HG02759 (cell line): ENCODE data around the gene RAB19.
"Not testable (repeated sequence)": the region's sequence is repeated elsewhere in the genome, so short reads cannot be mapped to it uniquely, and the experiment has no call there.

Experiments used
- ATAC-seq: cut with Tn5 transposase; IDR thresholded peaks from one replicate; pipeline ENCODE4 v1.9.1; 2021; ENCODE audit warnings: mild to moderate bottlenecking, moderate library complexity; ENCODE audit not compliant: unreplicated experiment

The RAB19 gene

DNA sequence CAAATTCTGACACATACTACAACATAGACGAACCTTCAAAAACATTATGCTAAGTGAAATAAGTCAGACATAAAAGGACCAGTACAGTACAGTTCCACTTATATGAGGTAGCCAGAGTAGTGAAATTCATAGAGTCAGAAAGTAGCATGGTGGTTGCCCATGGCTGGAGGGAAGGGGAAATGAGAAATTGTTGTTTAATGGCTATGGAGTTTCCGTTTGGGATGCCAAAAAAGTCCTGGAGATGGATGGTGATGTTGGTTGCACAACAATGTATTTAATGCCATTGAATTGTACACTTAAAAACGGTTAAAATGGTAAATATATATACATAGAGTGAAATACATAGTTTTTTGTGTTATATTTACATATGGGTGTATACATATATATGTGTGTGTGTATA lies 3.5 kb upstream of the RAB19 start:
- no peak for ATAC-seq

- no peak for ATAC-seq
Observed at GRCh38 chr7:140402178-140402835, 1.6 kb upstream of the RAB19 start.

GRCh38 chr7:140404565-140405065 lies 757 bp downstream of the RAB19 start:
- no peak for ATAC-seq

DNA sequence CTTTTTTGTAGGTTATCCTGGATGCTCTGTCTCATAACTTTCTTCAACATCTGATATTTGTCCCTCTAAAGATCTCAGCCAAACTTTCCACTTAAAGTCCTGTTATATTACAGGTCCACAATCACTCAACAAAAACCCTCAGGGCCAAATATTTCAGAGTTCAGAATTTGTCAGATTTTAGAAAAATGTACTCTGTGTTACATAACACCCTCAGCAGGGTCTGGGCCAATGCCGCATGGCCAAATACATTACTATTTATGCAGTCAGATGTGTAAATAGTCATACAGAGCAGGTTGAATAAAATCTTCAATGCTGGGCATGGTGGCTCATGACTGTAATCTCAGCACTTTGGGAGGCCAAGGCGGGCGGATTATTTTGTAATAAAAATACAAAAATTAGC lies 11.5 kb downstream of the RAB19 start:
- ATAC-seq = no peak

DNA sequence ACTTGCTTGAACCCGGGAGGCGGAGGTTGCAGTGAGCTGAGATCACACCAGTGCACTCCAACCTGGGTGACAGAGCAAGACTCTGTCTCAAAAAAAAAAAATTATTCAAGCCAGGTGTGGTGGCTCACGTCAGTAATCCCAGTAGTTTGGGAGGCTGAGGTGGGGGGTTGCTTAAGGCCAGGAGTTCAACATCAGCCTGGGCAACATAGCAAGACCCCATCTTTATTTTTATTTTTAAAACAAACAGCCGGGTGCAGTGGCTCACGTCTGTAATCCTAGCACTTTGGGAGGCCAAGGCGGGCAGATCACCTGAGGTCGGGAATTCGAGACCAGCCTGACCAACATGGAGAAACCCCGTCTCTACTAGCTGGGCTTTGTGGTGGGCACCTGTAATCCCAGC lies 12.0 kb downstream of the RAB19 start:
- ATAC-seq = not testable (repeated sequence)

DNA sequence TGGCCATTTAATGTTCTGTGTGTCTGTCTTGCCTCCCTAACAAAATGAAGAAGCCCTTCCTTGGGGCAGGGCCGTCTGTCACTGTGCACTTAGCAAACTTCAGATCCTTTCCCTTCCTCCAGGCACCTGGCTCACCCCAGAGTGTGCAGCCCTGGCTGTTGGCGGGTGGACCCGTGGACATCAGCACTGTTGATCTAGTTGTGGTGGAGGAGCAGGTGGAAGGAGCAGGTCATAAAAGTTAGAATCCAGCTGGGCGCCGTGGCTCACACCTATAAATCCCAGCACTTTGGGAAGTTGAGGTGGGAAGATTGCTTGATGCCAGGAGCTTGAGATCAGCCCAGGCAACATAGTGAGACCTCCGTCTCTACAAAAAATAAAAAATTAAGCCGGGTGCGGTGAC lies 12.7 kb downstream of the RAB19 start:
- ATAC-seq = no peak

DNA sequence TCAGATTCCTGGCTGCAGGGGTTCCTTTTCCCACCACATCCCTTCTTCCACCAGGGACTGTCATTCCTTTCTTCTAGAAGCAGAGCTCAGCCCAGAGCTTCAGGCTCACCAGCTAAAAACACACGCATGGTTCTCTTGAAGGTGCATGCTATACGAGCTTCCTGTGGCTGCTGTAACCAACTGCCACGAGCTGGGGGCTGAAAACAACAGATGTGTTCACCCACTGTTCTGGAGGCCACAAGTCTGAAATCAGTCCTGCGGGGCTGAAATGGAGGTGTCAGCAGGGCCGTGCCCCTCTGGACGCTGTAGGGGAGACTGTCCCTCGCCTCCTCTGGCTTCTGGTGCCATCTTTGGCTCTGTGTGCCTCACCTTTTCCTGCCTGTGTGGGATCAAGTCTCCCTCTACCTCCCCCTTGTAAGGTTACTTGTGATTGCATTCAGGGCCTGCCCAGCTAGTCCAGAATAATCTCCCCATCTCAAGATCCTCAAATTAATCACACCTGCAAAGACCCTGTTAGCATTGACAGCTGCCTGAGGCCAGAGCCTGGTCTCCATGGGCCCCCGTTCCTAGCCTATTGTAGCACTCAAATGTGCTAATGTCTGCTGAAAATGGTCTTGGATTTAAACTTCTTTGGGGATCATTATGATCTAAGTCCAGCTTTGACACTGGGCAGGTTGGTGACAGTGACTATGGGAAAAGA lies 13.7 kb downstream of the RAB19 start:
- no peak for ATAC-seq

GRCh38 chr7:140418156-140418472 lies 14.3 kb downstream of the RAB19 start:
- not testable (repeated sequence) for ATAC-seq

DNA sequence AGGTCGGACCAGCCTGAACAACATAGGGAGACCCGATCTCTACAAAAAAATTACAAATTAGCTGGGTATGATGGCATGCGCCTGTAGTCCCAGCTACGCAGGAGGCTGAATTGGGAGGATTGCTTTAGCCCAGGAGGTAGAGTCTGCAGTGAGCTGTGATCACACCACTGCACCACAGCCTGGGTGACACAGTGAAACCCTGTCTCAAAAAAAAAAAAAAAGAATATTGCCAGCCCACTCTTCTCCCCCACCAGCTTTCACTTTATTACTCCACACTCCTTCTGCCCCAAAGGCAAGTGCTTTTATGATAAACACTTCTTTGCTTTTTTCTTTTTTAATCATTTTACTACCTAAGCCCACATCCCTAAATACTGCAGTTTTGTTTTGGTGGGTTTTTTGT lies 14.8 kb downstream of the RAB19 start:
- no peak for ATAC-seq

DNA sequence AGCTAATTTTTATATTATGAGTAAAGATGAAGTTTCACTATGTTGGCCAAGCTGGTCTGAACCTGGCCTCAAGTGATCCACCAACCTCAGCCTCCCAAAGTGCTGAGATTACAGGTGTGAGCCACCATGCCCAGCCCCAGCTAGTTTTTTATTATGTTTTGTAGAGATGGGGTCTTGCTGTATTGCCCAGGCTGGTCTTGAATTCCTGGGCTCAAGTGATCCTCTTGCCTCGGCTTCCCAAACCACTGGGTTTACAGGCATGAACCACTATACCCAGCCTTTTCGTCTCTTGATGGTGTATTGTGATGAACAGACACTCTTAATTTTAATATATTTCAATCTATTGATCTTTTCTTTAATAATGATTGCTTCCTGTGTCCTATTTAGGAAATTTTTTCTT lies 17.7 kb downstream of the RAB19 start:
- no peak for ATAC-seq

DNA sequence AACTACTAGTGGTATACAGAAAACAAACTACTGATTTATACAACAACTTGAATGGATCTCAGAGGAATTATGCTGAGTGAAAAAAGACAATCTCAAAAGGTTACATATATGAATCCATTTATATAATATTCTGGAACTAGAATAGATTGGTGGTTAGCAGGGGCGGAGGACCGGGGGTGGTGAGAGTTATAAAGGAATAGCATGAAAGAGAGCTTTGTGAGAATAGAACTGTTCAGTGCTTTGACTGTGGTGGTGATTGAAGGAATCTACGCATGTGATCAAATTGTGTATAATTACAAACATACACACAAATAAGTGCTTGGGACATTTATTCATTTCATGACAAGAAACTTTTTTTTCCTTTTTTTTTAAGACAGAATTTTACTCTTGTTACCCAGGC lies 19.6 kb downstream of the RAB19 start:
- no peak for ATAC-seq

DNA sequence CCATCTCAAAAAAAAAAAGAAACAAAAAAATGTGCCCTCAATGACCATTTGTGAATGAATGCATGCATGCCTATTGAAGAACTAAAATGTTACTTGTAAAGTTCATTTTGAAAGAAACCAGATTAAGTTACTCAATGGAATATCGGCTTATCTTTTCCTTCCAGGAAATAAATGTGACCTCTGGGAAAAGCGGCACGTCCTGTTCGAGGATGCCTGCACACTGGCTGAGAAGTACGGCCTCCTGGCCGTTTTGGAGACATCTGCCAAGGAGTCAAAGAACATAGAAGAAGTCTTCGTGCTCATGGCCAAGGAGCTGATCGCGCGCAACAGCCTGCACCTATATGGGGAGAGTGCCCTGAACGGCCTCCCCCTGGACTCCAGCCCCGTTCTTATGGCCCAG lies 21.9 kb downstream of the RAB19 start:
- no peak for ATAC-seq

DNA sequence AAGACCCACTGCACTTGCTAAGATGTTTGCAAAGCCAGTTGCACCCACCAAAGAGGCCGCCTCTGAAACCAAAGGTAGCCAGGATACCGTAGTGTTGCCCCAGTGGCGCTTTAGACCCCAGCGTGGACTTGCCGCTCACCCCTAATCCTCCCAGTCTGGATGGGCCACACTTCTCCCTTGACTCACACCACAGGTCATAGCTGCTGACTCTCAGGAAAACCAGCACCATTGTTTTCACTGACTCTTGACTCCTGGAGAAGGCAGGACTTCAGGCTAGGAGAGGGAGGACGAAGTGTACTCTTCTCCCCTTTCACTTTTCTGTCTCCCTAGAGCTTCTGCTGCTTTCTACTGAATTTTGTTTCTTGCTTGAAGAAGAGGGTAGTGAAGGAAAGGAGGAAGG lies 22.3 kb downstream of the RAB19 start:
- ATAC-seq = no peak

GRCh38 chr7:140433396-140433795 lies 29.5 kb downstream of the RAB19 start:
- ATAC-seq = no peak

DNA sequence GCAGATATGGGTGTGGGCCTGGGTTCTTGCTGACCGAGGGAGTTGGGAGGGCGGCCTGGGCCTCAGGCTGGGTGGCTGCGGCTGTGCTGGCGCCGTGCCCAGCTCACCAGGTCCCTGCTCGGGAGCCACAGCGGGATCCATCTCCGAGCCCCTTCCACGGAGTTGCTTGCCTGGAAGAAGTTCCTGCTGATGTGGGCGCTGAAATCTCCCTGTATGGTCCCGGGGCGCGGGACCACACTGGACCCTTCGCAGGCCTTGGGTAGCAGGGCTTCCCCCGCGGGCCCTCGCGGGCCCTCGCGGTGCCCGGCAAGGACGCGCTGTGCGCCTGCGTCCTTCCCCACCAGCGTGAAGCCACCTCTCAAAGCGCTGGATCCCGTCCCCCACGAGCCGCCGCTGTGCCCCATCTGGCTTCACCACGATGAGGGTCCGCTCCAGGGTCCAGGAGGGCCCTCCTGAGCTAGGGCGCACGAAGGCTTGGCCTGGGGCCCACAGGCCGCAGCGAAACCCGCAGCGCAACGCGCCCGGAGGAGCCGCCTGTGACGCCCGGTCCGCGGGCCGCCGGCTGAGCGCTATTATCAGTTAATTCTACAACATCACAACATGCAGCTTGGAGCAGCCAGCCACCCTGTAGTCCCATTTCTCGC lies 31.5 kb downstream of the RAB19 start:
- no peak for ATAC-seq

DNA sequence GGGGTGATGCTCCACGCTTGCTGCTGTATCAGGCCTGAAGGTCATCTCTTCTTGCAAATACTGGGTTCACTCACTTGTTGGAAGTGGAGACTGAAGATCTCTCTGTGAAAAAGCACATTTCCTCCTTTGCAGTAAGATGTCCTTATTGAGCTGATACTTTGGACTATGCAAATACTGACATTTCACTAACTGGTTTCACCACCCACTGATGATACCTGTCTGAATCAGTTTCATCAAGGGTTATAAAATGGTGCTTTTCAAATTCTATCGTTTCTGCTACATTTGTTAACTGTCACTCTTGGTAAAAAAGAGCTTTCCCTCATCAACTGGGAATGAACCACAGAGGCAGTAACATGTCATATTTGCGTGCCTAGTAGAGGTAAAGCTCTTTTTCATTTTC lies 35.5 kb downstream of the RAB19 start:
- ATAC-seq = peak; percentile 43

DNA sequence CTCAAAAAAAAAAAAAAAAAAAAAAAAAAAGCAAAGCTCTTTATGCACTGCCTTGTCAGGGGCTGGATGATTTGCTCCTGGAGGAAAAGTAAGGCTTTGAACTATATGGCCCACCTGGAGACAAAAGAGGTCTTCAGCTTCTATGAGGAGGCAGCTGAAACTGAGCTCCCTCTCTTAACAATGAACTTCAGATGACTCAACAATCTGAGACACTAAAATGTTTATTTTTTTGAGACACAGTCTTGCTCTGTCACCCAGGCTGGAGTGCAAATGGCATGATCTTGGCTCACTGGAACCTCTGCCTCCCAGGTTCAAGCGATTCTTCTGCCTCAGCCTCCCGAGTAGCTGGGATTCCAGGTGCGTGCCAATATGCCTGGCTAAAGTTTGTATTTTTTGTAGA lies 36.7 kb downstream of the RAB19 start:
- no peak for ATAC-seq

DNA sequence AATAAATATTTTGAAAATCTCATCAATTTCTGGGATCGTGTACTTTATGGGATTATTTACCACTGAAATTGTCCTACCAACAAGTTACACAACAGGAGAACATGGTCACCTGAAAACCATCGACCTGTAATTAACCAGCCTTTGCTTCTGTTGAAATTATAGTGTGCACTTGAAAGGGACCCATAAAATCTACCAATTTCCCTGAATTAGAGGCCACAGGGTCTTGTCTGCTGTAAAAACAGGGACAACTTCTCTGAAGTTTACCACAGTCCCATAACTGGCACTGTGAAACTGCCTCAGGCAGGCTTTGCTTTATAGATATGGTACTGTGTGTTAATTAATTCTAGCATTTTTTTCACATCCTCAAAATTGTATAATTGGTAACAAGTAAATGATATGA lies 37.7 kb downstream of the RAB19 start:
- ATAC-seq = no peak

DNA sequence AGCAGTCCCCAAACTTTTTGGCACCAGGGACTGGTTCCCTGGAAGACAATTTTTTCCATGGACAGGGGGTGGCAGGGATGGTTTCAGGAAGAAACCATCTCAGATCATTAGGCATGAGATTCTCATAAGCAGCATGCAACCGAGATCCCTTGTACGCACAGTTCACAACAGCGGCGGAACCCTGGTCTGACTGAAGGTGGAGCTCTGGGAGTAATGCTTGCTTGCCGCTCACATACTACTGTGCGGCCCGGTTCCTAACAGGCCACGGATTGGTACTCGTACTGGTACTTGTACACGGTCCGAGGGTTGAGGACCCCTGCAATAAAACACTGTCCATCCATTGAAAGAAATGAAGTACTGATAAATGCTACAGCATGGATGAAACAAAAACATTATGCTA lies 42.6 kb downstream of the RAB19 start:
- ATAC-seq = no peak

DNA sequence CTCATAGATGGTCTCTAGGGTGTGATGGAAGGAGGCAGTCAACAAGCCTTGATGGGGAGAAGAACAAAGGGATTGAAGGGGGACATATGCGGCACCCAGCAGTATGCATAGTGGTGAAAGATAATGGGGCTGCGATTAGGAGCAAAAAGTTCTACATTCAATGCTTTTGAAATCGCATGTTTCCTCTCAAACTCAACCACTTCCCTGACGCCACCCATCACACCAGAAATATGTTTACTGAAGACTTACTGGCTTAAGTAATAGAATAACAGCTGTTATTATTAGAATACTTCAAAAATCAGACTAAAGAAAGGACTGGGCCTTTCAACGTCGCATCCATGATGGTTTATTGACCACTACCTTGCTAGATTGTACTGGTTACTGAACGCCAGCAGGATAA lies 44.0 kb downstream of the RAB19 start:
- ATAC-seq = no peak

- ATAC-seq = no peak
Observed at GRCh38 chr7:140448781-140449480, 45.1 kb downstream of the RAB19 start.

DNA sequence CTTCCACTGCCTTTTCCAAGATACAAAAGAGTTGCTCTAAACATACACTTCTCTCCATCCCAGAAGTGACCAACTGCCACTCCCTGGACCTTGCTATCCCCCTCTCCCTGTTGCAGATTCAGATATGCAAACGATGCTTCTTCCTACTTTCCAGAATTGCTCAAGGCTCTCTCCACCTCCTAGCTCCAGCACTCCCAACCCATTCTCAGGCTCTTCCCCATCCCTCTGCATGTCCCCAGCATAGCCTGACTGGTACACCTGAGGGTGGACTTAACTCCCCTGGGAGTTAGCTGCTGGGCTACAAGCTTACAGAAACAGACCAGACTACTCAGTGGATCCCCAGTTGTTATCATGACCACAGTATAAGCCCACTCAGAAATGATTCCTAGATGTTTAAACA lies 47.9 kb downstream of the RAB19 start:
- no peak for ATAC-seq
